ENCODE measurements around the gene LYRM2. TPM values are rescaled to one million over a fixed set of nuclear protein-coding genes. Genes with fewer than 3 reads are reported as not detected.
"Not testable (repeated sequence)": the region's sequence is repeated elsewhere in the genome, so short reads cannot be mapped to it uniquely, and the experiment has no call there.

Gene LYRM2
- total and polyA plus RNA-seq, 2 of the 8 experiments (the other 6 are each of a cell fraction or from before 2014, with no cell fraction given), result 7.3 to 25.7 TPM

GRCh38 chr6:89636412-89636811, 2.1 kb downstream of the LYRM2 start:
- H4K5ac ChIP-seq (ENCODE audit: insufficient read length, low read depth, low read length); H2BK12ac ChIP-seq (ENCODE audit: low read depth, low read length); H2BK5ac ChIP-seq (ENCODE audit: low read depth, low read length); H3K23me2 ChIP-seq (ENCODE audit: low read depth, low read length); H3K4me2 ChIP-seq (ENCODE audit: insufficient read depth in 1 of 2, low read depth in 2 of 2, low read length in 2 of 2); H3K9me3 ChIP-seq (ENCODE audit: insufficient read depth in 2 of 2, low read depth in 1 of 2, low read length in 1 of 2); H3K56ac ChIP-seq (replicated peaks; ENCODE audit: insufficient read length, low read depth, low read length); H3K18ac ChIP-seq (ENCODE audit: extremely low read depth, low read length); H3K27me3 ChIP-seq (replicated peaks in 1 of 4; ENCODE audit: control insufficient read depth in 3 of 4, extremely low read depth in 1 of 4, insufficient read depth in 3 of 4, low read length in 3 of 4); H4K8ac ChIP-seq (ENCODE audit: extremely low read depth, insufficient read depth, low read length); H3K4me3 ChIP-seq (ENCODE audit: extremely low read depth in 1 of 4, insufficient read depth in 2 of 4, low read depth in 3 of 4, low read length in 4 of 4); H2BK15ac ChIP-seq (ENCODE audit: low read length); H3K23ac ChIP-seq (ENCODE audit: insufficient read length); H3K79me1 ChIP-seq (ENCODE audit: low read depth, low read length); H3K9ac ChIP-seq (replicated peaks in 1 of 4; ENCODE audit: extremely low read depth in 1 of 4, low read depth in 3 of 4, low read length in 3 of 4); DNase-seq (ENCODE audit: low read depth in 1 of 2, low spot score in 2 of 2); H4K20me1 ChIP-seq (replicated peaks in 1 of 2; ENCODE audit: control insufficient read depth in 1 of 2, insufficient read depth in 2 of 2, low read length in 2 of 2); POLR2A ChIA-PET (ENCODE audit: partially characterized antibody); H4K91ac ChIP-seq (replicated peaks; ENCODE audit: insufficient read length, low read length); H3K79me2 ChIP-seq (ENCODE audit: control insufficient read depth in 1 of 2, insufficient read depth in 2 of 2, low read length in 2 of 2); H3K27ac ChIP-seq (ENCODE audit: low read depth, low read length); H3K14ac ChIP-seq (ENCODE audit: insufficient read length); H3K4me1 ChIP-seq (replicated peaks in 1 of 4; ENCODE audit: control insufficient read depth in 3 of 4, insufficient read depth in 4 of 4, low read length in 3 of 4); H2AK5ac ChIP-seq (ENCODE audit: low read depth, low read length); H2BK20ac ChIP-seq (ENCODE audit: low read length); H2BK120ac ChIP-seq (replicated peaks; ENCODE audit: low read depth, low read length); H2AFZ ChIP-seq (ENCODE audit: low read length); FAIRE-seq; H3K4ac ChIP-seq (replicated peaks; ENCODE audit: insufficient read length, low read depth, low read length): not testable (repeated sequence)
- WGBS, 2 experiments (ENCODE audit: extremely low coverage in 1 of 2, insufficient coverage in 1 of 2, insufficient read length in 1 of 2, insufficient replicate concordance in 2 of 2, low coverage in 1 of 2, low lambda C conversion rate in 2 of 2, missing lambda C conversion rate in 1 of 2), result 82% methylated on average over 3 of the region's 3 CpGs; no CpG with 5 or more reads in 1 of the 2 experiments
- CTCF ChIA-PET (ENCODE audit: partially characterized antibody), result interaction anchor here (1.0 kb wide), 1 partner anchor 23 kb away, joined by 4 read pairs; no protein-coding TSS in a partner anchor
- peaks cover 3 to 17% (median 4%) of the 10 kb centered on the region in 4 experiments; a peak in 5 of 8 replicates for H3K36me3 ChIP-seq (ENCODE audit: control insufficient read depth in 2 of 4, insufficient read depth in 4 of 4, low read length in 3 of 4)
